A673 (cell line): ENCODE measurements around the gene DGCR8. TPM values are rescaled to one million over a fixed set of nuclear protein-coding genes. Genes with fewer than 3 reads are reported as not detected.

Experiments
- BruUV-seq: library from RNA; stranded (reverse); fragments of 400-500 nt; replicated peaks from 2 replicates; lab custom pipeline; 2021; lab: Mats Ljungman, UMichigan
- CTCF ChIA-PET: fragments of 300-600 bp; sonication (Branson Sonifier 250); formaldehyde crosslinking; loops from one replicate; lab custom pipeline; 2022; ENCODE audit warnings: antibody characterized with exemption; lab: Charles Lee
- POLR2A ChIA-PET: fragments of 300-600 bp; sonication (Branson Sonifier 250); formaldehyde crosslinking; loops from one replicate; lab custom pipeline; 2022; ENCODE audit warnings: antibody characterized with exemption; ENCODE audit not compliant: low non-redundant PET; lab: Charles Lee
- DNase-seq: peaks from one replicate; pipeline ENCODE4 v3.0.0-alpha.2; 2015; ENCODE audit warnings: low spot score
- H3K27ac ChIP-seq: fragments of 200-600 bp; sonication (generic); 2 replicates; pipeline ENCODE4 v1.5.1; 2016; ENCODE audit warnings: mixed run types, low read depth, mild to moderate bottlenecking, mixed read lengths, antibody characterized with exemption, low read length; ENCODE audit not compliant: poor library complexity, severe bottlenecking
- H3K27me3 ChIP-seq: fragments of 200-600 bp; sonication (generic); replicated peaks from 2 replicates; pipeline ENCODE4 v1.6.1; 2017; ENCODE audit warnings: mixed run types, low read depth, mild to moderate bottlenecking, mixed read lengths, antibody characterized with exemption, low read length; ENCODE audit not compliant: insufficient read depth, poor library complexity
- H3K36me3 ChIP-seq: fragments of 200-600 bp; sonication (generic); 2 replicates; pipeline ENCODE4 v1.6.1; 2016; ENCODE audit warnings: mixed run types, mild to moderate bottlenecking, mixed read lengths, antibody characterized with exemption, low read length; ENCODE audit not compliant: insufficient read depth, poor library complexity, severe bottlenecking
- H3K4me1 ChIP-seq: fragments of 200-600 bp; sonication (generic); 2 replicates; pipeline ENCODE4 v1.6.1; 2017; ENCODE audit warnings: mixed run types, mild to moderate bottlenecking, mixed read lengths, antibody characterized with exemption, low read length; ENCODE audit not compliant: insufficient read depth, poor library complexity, severe bottlenecking
- H3K4me3 ChIP-seq: fragments of 200-600 bp; sonication (generic); 2 replicates; pipeline ENCODE4 v1.5.1; 2016; ENCODE audit warnings: low read depth, mixed run types, mild to moderate bottlenecking, mixed read lengths, low read length; ENCODE audit not compliant: poor library complexity, severe bottlenecking
- H3K9me3 ChIP-seq: fragments of 200-600 bp; sonication (generic); 2 replicates; pipeline ENCODE4 v1.6.1; 2016; ENCODE audit warnings: mixed run types, low read depth, mild to moderate bottlenecking, mixed read lengths, antibody characterized with exemption, low read length; ENCODE audit not compliant: poor library complexity, severe bottlenecking
- EZH2 ChIP-seq: fragments of 200-600 bp; sonication (generic); IDR thresholded peaks from 2 replicates; pipeline ENCODE4 v1.6.1; 2017; ENCODE audit warnings: borderline replicate concordance, low read depth, mild to moderate bottlenecking, mixed read lengths, antibody characterized with exemption, low read length; ENCODE audit not compliant: poor library complexity, severe bottlenecking
- intact Hi-C: fragments of 100-400 bp; cut with micrococcal nuclease; formaldehyde crosslinking; loops from one replicate; pipeline ENCODE4 v1.10.0; 2022; ENCODE audit not compliant: unreplicated experiment
- total RNA-seq: library from RNA; stranded (reverse); gene quantifications from 2 replicates; pipeline ENCODE4 v1.2.3, GENCODE V29; 2021
- TF ChIP-seq, protein P1 (sequence below): fragments of 300-800, 200-600 bp; sonication (generic); conservative IDR thresholded peaks from 2 replicates; pipeline ENCODE4 v1.5.1; 2017; ENCODE audit warnings: low read depth, mild to moderate bottlenecking, antibody characterized with exemption, low read length, moderate library complexity, mixed read lengths

DGCR8 gene
- total RNA-seq, 1 experiment from 2014 or later: 63.2 TPM

DNA sequence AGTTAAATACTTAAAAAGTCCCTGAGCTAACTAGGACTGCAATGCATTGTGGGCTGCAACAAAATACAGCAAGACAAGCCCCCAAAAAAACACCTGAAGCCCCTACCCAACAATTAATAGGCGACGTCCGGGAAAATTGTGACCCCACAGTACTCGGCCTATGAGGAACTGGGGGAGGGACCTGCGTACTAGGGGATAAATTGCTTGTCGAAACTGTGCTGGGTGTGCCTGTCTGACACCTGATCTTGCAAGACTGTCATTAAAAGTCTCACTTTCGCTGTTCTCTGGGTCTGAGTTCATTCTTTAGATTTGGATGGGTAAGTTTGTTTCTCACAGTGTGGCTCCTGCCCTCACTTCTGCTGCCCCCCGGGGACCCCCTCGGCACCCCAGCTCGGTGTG, 44.0 kb upstream of the DGCR8 start:
- intact Hi-C loops: no loop called here
- ChIA-PET CTCF (no interaction called here), POLR2A (no interaction called here)
- Histone ChIP-seq H3K4me3 (no peak overlapping the region), H3K27me3 (no peaks in the 10 kb centered on the region), H3K9me3 (no peaks in the 10 kb centered on the region), H3K27ac (no peak overlapping the region), H3K36me3 (no peaks in the 10 kb centered on the region), H3K4me1 (no peaks in the 10 kb centered on the region)
- TF ChIP-seq, protein P1, sequence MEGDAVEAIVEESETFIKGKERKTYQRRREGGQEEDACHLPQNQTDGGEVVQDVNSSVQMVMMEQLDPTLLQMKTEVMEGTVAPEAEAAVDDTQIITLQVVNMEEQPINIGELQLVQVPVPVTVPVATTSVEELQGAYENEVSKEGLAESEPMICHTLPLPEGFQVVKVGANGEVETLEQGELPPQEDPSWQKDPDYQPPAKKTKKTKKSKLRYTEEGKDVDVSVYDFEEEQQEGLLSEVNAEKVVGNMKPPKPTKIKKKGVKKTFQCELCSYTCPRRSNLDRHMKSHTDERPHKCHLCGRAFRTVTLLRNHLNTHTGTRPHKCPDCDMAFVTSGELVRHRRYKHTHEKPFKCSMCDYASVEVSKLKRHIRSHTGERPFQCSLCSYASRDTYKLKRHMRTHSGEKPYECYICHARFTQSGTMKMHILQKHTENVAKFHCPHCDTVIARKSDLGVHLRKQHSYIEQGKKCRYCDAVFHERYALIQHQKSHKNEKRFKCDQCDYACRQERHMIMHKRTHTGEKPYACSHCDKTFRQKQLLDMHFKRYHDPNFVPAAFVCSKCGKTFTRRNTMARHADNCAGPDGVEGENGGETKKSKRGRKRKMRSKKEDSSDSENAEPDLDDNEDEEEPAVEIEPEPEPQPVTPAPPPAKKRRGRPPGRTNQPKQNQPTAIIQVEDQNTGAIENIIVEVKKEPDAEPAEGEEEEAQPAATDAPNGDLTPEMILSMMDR: no peak
- TF ChIP-seq EZH2: no peak
- no peak for DNase-seq
- no TSS peak for BruUV-seq

DNA sequence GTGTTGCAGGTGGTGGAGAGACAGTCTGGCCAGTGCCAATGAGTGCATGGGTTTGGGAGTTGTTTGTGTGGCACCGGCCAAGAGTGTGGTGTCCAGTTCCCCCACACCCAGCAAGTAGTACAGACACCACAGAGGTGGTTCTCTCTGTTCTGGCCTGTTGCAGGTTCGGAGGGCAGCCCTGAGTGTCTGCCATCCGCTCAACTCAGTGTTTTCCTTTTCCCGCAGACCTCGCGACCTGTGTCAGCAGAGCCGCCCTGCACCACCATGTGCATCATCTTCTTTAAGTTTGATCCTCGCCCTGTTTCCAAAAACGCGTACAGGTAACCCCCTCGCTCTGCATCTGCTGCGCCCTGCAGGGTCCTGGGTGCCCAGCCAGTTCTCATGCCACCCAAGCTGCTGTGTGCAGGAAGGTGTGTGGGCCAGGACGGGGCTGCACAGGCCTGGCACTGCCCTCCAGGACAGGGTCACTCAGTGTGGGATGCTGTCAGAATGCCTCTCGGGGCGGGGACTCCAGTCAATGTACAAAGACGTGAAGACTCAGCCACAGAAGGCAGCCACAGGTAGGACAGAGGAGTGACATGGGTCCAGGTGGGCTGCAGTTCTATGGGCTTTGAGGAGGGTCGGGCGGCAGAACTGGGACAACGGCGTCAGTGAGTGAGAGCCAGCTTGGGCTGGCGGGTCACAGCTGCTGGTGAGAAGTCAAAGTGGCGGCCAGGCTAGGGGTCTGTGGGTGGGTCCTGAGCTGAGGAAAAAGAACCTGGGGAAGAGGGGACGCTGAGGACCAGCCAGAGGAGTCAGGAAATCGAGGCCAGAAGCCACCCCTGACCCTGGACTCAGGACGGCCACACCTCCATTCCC, 43.3 kb upstream of the DGCR8 start:
- Histone ChIP-seq H3K4me1 (no peaks in the 10 kb centered on the region), H3K36me3 (no peaks in the 10 kb centered on the region), H3K27me3 (no peaks in the 10 kb centered on the region), H3K4me3 (no peak overlapping the region), H3K9me3 (no peaks in the 10 kb centered on the region), H3K27ac (no peak overlapping the region)
- POLR2A ChIA-PET: no interaction called here
- intact Hi-C loops: no loop called here
- no TSS peak for BruUV-seq
- CTCF ChIA-PET: no interaction called here
- TF ChIP-seq, protein P1: no peak
- TF ChIP-seq EZH2: no peak
- DNase-seq: no peak

DNA sequence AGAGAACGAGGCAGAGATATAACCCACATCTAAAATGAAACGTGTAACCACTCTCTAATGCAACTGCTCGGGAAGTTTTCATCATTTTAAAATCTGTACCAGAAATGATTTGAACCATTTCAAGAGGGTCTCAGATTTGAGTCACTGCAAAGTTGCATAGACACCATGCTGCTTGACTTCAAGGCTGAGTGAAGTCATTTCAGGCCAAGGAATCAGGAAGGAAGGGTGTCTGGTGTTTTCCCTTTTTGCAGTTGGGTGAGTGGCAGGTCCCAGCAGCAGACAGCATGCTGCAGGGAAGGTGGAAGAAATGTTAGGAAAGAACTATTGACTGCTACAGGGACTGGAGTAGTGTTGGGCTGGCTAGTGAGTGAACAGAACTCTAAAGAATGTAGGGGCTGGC, 42.6 kb upstream of the DGCR8 start:
- ChIA-PET CTCF (no interaction called here), POLR2A (no interaction called here)
- no peaks in the 10 kb centered on the region for H3K9me3 ChIP-seq
- BruUV-seq: no TSS peak
- no peaks in the 10 kb centered on the region for H3K27me3 ChIP-seq
- no peak overlapping the region for H3K4me3 ChIP-seq
- TF ChIP-seq, protein P1: no peak
- no peak for TF ChIP-seq EZH2
- no peaks in the 10 kb centered on the region for H3K36me3 ChIP-seq
- H3K4me1 ChIP-seq: no peaks in the 10 kb centered on the region
- intact Hi-C loops: no loop called here
- no peak for DNase-seq
- H3K27ac ChIP-seq: no peak overlapping the region
